Loucy (cell line): ENCODE measurements around the gene GNAZ.

ENCODE experiments used
- CTCF ChIP-seq: fragments of 200-600 bp; sonication (generic); conservative IDR thresholded peaks from 2 replicates; pipeline ENCODE4 v1.5.1; 2014; ENCODE audit warnings: mild to moderate bottlenecking, antibody characterized with exemption, low read length
- EZH2phosphoT487 ChIP-seq: fragments of 200-600 bp; IDR thresholded peaks from 2 replicates; pipeline ENCODE4 v1.6.1; 2018; ENCODE audit warnings: antibody characterized with exemption, mild to moderate bottlenecking, moderate library complexity, borderline replicate concordance

DNA sequence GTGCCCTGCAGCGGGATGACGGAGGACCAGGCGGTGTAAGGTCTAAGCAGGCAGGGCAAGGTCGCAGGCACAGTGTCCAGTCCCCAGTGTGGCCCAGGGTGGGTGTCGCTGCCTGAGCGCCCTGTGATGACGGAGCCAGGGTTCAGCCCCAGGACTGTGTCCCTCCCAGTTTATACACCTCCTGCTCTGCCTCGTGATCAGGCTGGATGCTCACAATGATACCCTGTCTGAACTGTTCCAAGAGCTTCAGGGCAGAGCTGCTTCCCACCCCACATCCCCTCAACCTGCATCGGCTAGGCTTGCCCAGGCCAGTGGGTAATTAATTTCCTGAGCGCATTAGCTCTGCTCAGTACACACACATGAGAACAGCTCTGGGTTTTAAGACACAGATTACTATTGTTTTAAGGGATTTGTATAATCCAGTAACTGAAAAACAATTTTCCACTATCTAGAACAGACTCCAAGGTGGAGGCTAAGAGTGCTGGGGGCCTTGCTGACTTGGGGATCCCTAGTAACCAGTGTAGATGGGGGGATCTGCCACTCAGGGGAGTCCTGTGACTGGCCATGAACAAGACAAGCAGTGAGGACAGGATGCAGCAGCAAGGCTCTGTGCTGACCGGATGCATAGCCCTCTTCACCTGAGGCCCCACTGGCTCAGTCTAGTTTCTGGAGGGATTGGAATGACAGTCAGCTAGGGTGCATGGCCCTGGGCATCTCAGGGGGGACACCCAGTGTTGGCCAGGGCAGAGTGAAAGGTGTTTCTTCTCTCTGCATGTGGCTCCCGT, 34.1 kb downstream of the GNAZ start:
- TF ChIP-seq CTCF (no peak), EZH2phosphoT487 (no peak)
